GM12878 (cell line): ENCODE results near the gene SPATS2L. TPM values are rescaled to one million over a fixed set of nuclear protein-coding genes. Genes with fewer than 3 reads are reported as not detected.

Source experiments
- ATAC-seq: fragments of 200-7000 bp; cut with Tn5 transposase; 3 replicates; pipeline ENCODE4 v1.9.1; 2020; ENCODE audit warnings: mild to moderate bottlenecking, moderate library complexity
- BruUV-seq: library from RNA; stranded (reverse); fragments of 400-500 nt; replicated peaks from 2 replicates; lab custom pipeline; 2021; lab: Mats Ljungman, UMichigan
- CTCF ChIA-PET: fragments of 300-600 bp; sonication (Branson Sonifier 250); formaldehyde crosslinking; extraction: SDS; loops from one replicate; lab custom pipeline; 2021; ENCODE audit warnings: inconsistent platforms; lab: Yijun Ruan, JAX
- POLR2A ChIA-PET: fragments of 350-600 bp; formaldehyde crosslinking; extraction: SDS; loops from one replicate; lab custom pipeline; 2021; ENCODE audit warnings: inconsistent platforms; lab: Charles Lee
- RAD21 ChIA-PET: fragments of 300-600 bp; sonication (Branson Sonifier 250); formaldehyde crosslinking; loops from one replicate; lab custom pipeline; 2023; ENCODE audit warnings: antibody characterized with exemption; ENCODE audit not compliant: unreplicated experiment; lab: Charles Lee
- SMC1A ChIA-PET: fragments of 300-600 bp; sonication (Branson Sonifier 250); formaldehyde crosslinking; loops from one replicate; lab custom pipeline; 2023; ENCODE audit not compliant: unreplicated experiment, uncharacterized antibody; lab: Charles Lee
- DNase-seq: peaks from one replicate; pipeline ENCODE4 v3.0.0-alpha.2; 2011; ENCODE audit warnings: low read depth, low spot score
- FAIRE-seq: peaks from 3 replicates; lab custom pipeline; 2011; peaks lifted over from hg19 to GRCh38; lab: Jason Lieb, UNC
- H2AFZ ChIP-seq: 2 replicates; pipeline ENCODE4 v1.6.0; 2011; ENCODE audit warnings: low read depth, low read length, control low read depth; ENCODE audit not compliant: control insufficient read depth
- H3K27ac ChIP-seq: 2 replicates; pipeline ENCODE4 v1.5.1; 2011; ENCODE audit warnings: control low read depth; ENCODE audit not compliant: control insufficient read depth, insufficient read depth
- H3K27me3 ChIP-seq, 2 experiments: replicated peaks in 1 of 2; 2 replicates each; pipeline versions ENCODE4 v1.6.0 to v1.6.1; 2011; ENCODE audit warnings: low read length in 1 of 2; ENCODE audit not compliant: control insufficient read depth in 2 of 2, insufficient read depth in 2 of 2
- H3K36me3 ChIP-seq, 2 experiments: 2 replicates each; pipeline ENCODE4 v1.5.1; 2011; ENCODE audit warnings: low read length in 1 of 2; ENCODE audit not compliant: control insufficient read depth in 2 of 2, insufficient read depth in 2 of 2
- H3K4me1 ChIP-seq: 2 replicates; pipeline ENCODE4 v1.6.1; 2011; ENCODE audit warnings: mild to moderate bottlenecking, low read length, moderate library complexity, mixed read lengths; ENCODE audit not compliant: control insufficient read depth, insufficient read depth
- H3K4me2 ChIP-seq: 2 replicates; pipeline ENCODE4 v1.6.0; 2011; ENCODE audit warnings: control low read depth; ENCODE audit not compliant: control insufficient read depth, insufficient read depth
- H3K4me3 ChIP-seq: fragments of 200-600 bp; sonication (generic); 2 replicates; pipeline ENCODE4 v1.5.1; 2016
- H3K79me2 ChIP-seq: 2 replicates; pipeline ENCODE4 v1.6.0; 2011; ENCODE audit warnings: low read length; ENCODE audit not compliant: control insufficient read depth, insufficient read depth
- H3K9ac ChIP-seq: 2 replicates; pipeline ENCODE4 v1.8.0; 2011; ENCODE audit warnings: low read length, control low read depth, mixed read lengths; ENCODE audit not compliant: control insufficient read depth, insufficient read depth
- H3K9me3 ChIP-seq: replicated peaks from 3 replicates; pipeline ENCODE4 v1.5.1; 2011; ENCODE audit warnings: mild to moderate bottlenecking, low read length; ENCODE audit not compliant: control insufficient read depth, insufficient read depth
- H4K20me1 ChIP-seq: 2 replicates; pipeline ENCODE4 v1.6.0; 2011; ENCODE audit not compliant: control insufficient read depth, insufficient read depth
- FOS ChIP-seq: IDR thresholded peaks from 3 replicates; pipeline ENCODE4 v1.6.1; 2011; ENCODE audit warnings: borderline replicate concordance; ENCODE audit not compliant: insufficient read length; ENCODE audit errors: extremely low read depth
- FOXK2 ChIP-seq: fragments of 450-650 bp; IDR thresholded peaks from 2 replicates; pipeline ENCODE4 v1.6.1; 2017; ENCODE audit warnings: mild to moderate bottlenecking, moderate library complexity
- KAT2A ChIP-seq: conservative IDR thresholded peaks from 2 replicates; pipeline ENCODE4 v1.6.1; 2011; ENCODE audit warnings: low read depth, low read length; ENCODE audit not compliant: control insufficient read depth
- KLF5 ChIP-seq: fragments of 450-650 bp; IDR thresholded peaks from 2 replicates; pipeline ENCODE4 v1.6.1; 2014; ENCODE audit warnings: mild to moderate bottlenecking; ENCODE audit not compliant: partially characterized antibody
- MEF2A ChIP-seq: IDR thresholded peaks from 2 replicates; pipeline ENCODE4 v1.6.1; 2011; ENCODE audit warnings: low read depth, mild to moderate bottlenecking, low read length, moderate library complexity; ENCODE audit not compliant: insufficient read depth
- MTA3 ChIP-seq: IDR thresholded peaks from 2 replicates; pipeline ENCODE4 v1.6.1; 2012; ENCODE audit warnings: low read length, inconsistent platforms, borderline replicate concordance
- NFYB ChIP-seq: IDR thresholded peaks from 2 replicates; pipeline ENCODE4 v1.6.1; 2011; ENCODE audit warnings: low read depth, mild to moderate bottlenecking, low read length, improper control_type of control experiment, moderate library complexity; ENCODE audit not compliant: insufficient read depth
- SMAD1 ChIP-seq: fragments of 450-650 bp; IDR thresholded peaks from 2 replicates; pipeline ENCODE4 v1.6.1; 2018; ENCODE audit warnings: mild to moderate bottlenecking, low read depth; ENCODE audit not compliant: partially characterized antibody
- SP1 ChIP-seq: IDR thresholded peaks from one replicate; pipeline ENCODE4 v1.6.1; 2011; ENCODE audit warnings: low read depth, low read length
- SUPT20H ChIP-seq: IDR thresholded peaks from 2 replicates; pipeline ENCODE4 v1.6.1; 2011; ENCODE audit warnings: low read depth, mild to moderate bottlenecking, low read length, moderate library complexity, borderline replicate concordance; ENCODE audit not compliant: control insufficient read depth
- TCF3 ChIP-seq: IDR thresholded peaks from 2 replicates; pipeline ENCODE4 v1.6.1; 2012; ENCODE audit warnings: low read depth, mild to moderate bottlenecking, low read length, borderline replicate concordance; ENCODE audit not compliant: insufficient read depth
- ZNF217 ChIP-seq: fragments of 450-650 bp; IDR thresholded peaks from 2 replicates; pipeline ENCODE4 v1.6.1; 2017; ENCODE audit warnings: antibody characterized with exemption, mild to moderate bottlenecking
- ZNF384 ChIP-seq: IDR thresholded peaks from 2 replicates; pipeline ENCODE4 v1.6.1; 2012; ENCODE audit warnings: low read depth, mild to moderate bottlenecking, low read length, improper control_type of control experiment, borderline replicate concordance
- ZNF592 ChIP-seq: fragments of 450-650 bp; IDR thresholded peaks from 2 replicates; pipeline ENCODE4 v1.6.1; 2017; ENCODE audit warnings: mild to moderate bottlenecking, moderate library complexity
- WGBS: methylation state at CpG from one replicate; pipeline ENCODE4 v1.1.6; 2016; ENCODE audit warnings: low lambda C conversion rate; ENCODE audit not compliant: insufficient replicate concordance, insufficient coverage; ENCODE audit errors: missing lambda C conversion rate; 5-methylcytosine and 5-hydroxymethylcytosine counted together
- in situ Hi-C: fragments of 300-500 bp; cut with MboI; formaldehyde crosslinking; loops from 9 replicates; pipeline ENCODE4 v1.14.3; 2018; ENCODE audit warnings: mixed read lengths
- intact Hi-C: fragments of 100-400 bp; cut with micrococcal nuclease; formaldehyde crosslinking; loops from one replicate; pipeline ENCODE4 v1.14.2; 2022; ENCODE audit not compliant: unreplicated experiment
- polyA plus RNA-seq, 11 experiments: library from polyadenylated mRNA; depleted of rRNA in 4 of 11; unstranded in 6 of 11; stranded (reverse) in 5 of 11; fragments of >200 nt; fragmentation: Nextera tagmentation in 4 of 11; fragmentation: Illumina TruSeq in 1 of 11; extraction: Ambion mirVana in 4 of 11; extraction: Trizol in 1 of 11; gene quantifications; 1 replicate in 1 of 11; 2 replicates in 10 of 11; pipeline versions ENCODE4 v1.2.1 to v1.2.3, GENCODE V29; 2011 to 2016; ENCODE audit warnings: inconsistent platforms in 2 of 11, missing spikeins in 2 of 11, low read depth in 1 of 11
- total RNA-seq, 4 experiments: library from RNA; depleted of rRNA in 3 of 4; stranded (reverse); fragments of >200 nt in 3 of 4; fragmentation: Illumina TruSeq in 1 of 4; extraction: Trizol in 1 of 4; gene quantifications; 2 replicates each; pipeline versions ENCODE4 v1.2.1 to v1.2.3, GENCODE V29; 2013 to 2021
- TF ChIP-seq, protein P1 (sequence below): fragments of 450-650 bp; IDR thresholded peaks from 2 replicates; pipeline ENCODE4 v1.6.1; 2016; ENCODE audit warnings: mild to moderate bottlenecking

Gene SPATS2L
- total and polyA plus RNA-seq, 10 of the 15 experiments (the other 5 are each of a cell fraction or from before 2014, with no cell fraction given), result 5.2 to 30.0 (median 20.1) TPM

DNA sequence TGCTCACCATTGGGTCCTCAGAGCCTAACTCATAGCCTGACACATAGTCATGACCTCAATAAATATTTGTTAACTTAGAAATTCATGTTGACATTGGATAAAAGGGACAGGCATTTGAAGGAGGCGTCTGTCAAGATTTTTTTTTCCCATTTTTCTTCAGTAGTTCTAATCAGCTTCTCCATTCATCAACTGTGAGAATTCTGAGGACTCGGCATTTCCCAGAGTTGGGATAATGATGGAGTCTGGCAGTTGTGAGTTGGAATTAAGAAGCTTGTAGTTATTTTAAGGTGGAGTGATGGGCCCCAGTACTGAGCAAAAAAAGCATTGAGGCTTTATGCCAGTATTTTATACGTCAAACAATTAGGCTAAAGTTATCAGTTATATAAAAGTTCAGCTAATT lies 4.6 kb downstream of the SPATS2L start:
- Histone ChIP-seq H3K36me3 (no peaks in the 10 kb centered on the region), H3K4me3 (0 out of 2 replicates have a peak overlapping the region, but pooled peaks have one; percentile 17), H3K4me1 (0 out of 2 replicates have a peak, but pooled peaks cover under 1% of the 10 kb centered on the region), H3K9me3 (no peaks in the 10 kb centered on the region), H4K20me1 (no peaks in the 10 kb centered on the region), H3K9ac (no peak overlapping the region), H2AFZ (no peak overlapping the region), H3K4me2 (no peak overlapping the region), H3K79me2 (peaks cover 19% of the 10 kb centered on the region), H3K27ac (no peak overlapping the region), H3K27me3 (no peaks in the 10 kb centered on the region)
- ChIA-PET RAD21 (interaction anchor here (1.0 kb wide), 1 partner anchor 10 kb away, joined by 3 read pairs; no protein-coding TSS in a partner anchor), CTCF (interaction anchor here (0.8 to 1.1 kb wide), 2 partner anchors 10 to 24 kb away, joined by 3 read pairs; no protein-coding TSS in a partner anchor), SMC1A (no interaction called here), POLR2A (interaction anchor here (0.6 to 1.2 kb wide), 2 partner anchors 10 to 31 kb away, joined by 3 to 5 read pairs; no protein-coding TSS in a partner anchor)
- intact Hi-C loops (no loop called here), in situ Hi-C loops (no loop called here)
- DNase-seq (no peak), ATAC-seq (no peak), FAIRE-seq (no peak)
- BruUV-seq, result no TSS peak
- WGBS, result 74% methylated on average over 3 of the region's 3 CpGs
- TF ChIP-seq SMAD1, result no peak
- TF ChIP-seq, protein P1, sequence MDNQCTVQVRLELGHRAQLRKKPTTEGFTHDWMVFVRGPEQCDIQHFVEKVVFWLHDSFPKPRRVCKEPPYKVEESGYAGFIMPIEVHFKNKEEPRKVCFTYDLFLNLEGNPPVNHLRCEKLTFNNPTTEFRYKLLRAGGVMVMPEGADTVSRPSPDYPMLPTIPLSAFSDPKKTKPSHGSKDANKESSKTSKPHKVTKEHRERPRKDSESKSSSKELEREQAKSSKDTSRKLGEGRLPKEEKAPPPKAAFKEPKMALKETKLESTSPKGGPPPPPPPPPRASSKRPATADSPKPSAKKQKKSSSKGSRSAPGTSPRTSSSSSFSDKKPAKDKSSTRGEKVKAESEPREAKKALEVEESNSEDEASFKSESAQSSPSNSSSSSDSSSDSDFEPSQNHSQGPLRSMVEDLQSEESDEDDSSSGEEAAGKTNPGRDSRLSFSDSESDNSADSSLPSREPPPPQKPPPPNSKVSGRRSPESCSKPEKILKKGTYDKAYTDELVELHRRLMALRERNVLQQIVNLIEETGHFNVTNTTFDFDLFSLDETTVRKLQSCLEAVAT, result no peak
- TF ChIP-seq MEF2A, result no peak
- no peak for TF ChIP-seq ZNF592
- no peak for TF ChIP-seq SUPT20H
- TF ChIP-seq NFYB, result no peak
- TF ChIP-seq MTA3, result no peak
- no peak for TF ChIP-seq ZNF217
- TF ChIP-seq KAT2A, result no peak
- no peak for TF ChIP-seq ZNF384
- no peak for TF ChIP-seq FOS
- no peak for TF ChIP-seq FOXK2
- no peak for TF ChIP-seq SP1
- TF ChIP-seq TCF3, result no peak
- no peak for TF ChIP-seq KLF5
